HG02840 (cell line): Measurements from ENCODE around the gene VWF.

Experiments
- ATAC-seq: cut with Tn5 transposase; IDR thresholded peaks from one replicate; pipeline ENCODE4 v1.9.1; 2021; ENCODE audit warnings: mild to moderate bottlenecking, moderate library complexity, moderate number of reproducible peaks; ENCODE audit not compliant: unreplicated experiment, low FRiP score

The VWF gene

DNA sequence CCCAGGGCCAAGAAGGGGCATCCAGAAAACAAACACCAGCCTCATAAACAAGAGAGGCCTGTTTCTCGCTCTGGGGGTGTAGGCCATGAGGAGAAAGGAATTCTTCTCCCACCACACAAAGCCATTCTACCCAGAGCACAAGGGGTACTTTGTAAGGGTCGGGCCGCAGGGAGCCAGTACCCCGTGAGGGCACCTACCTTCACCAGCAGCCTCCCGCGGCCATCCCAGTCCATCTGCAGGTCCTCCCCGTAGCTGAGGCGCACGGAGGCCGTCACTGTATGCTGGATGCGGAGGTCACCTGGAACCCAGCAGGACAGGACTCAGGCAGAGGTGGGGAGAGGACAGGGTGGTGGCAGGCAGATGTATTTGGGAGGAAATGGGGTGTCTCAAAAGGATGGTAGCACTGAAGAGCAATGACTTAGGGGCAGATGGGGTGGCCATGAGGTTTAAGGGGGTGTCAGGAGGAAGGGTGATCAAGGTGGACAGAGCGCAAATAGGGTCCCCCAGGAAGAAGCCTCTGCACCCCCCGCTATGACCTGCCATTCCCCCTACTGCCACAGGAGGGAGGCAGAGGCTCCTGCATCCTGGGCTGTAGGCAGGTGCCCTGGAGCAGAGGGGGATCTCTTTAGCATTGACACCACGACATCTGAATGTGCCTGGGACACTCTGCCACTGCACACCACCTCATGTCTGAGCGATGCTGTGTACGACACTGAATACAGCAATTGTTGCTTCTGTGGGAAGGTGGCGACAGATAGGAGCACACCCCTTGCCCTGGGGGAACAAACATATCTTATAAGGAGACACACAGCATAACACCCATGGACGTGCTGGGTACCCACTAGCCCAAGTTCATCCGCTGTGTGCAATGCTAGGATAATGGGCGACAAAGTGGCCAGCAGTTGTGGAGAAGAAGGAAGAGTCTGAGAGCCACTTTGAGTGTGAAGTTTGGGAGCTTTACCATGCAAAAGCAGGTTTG is 61.4 kb downstream of the VWF start:
- no peak for ATAC-seq

DNA sequence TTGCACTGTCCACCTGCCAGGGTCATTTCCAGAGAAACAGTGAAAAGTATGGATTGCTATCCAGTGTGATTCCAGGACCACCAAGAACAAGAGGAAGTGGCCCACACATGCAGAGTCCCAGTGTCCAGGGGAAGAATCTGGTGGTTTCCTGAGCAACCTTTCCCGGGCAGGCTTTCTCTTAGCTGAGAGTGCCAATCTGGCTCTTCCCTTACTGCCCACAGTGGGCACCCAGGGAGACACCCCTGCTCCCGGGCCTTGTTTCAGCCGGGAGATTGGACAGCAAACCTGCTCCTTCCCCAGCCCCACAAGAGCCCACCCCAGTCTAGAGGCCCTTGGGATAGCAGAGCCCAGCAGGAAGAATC is 62.1 kb downstream of the VWF start:
- ATAC-seq: no peak

DNA sequence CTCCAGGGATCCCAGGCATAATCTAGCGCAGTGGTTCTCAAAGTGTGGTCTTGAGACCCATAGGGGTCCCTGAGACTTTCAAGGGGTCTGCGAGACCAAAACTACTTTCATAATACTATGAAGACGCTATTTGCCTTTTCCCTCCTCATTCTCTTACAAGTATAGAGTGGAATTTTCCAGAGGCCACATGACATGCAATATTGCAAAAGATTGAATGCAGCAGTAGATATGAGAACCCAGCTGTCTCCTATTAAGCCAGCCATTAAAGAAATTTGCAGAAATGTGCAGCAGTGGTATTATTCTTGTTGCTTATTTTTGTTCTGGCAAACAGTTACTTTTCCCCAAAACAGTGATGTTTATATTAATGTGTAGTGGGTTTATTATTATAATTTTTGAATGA is 62.8 kb downstream of the VWF start:
- no peak for ATAC-seq

GRCh38 chr12:6059860-6060565 is 64.5 kb downstream of the VWF start:
- ATAC-seq: no peak

GRCh38 chr12:6059221-6059620 is 65.2 kb downstream of the VWF start:
- no peak for ATAC-seq

GRCh38 chr12:6058481-6059161 is 65.8 kb downstream of the VWF start:
- no peak for ATAC-seq

DNA sequence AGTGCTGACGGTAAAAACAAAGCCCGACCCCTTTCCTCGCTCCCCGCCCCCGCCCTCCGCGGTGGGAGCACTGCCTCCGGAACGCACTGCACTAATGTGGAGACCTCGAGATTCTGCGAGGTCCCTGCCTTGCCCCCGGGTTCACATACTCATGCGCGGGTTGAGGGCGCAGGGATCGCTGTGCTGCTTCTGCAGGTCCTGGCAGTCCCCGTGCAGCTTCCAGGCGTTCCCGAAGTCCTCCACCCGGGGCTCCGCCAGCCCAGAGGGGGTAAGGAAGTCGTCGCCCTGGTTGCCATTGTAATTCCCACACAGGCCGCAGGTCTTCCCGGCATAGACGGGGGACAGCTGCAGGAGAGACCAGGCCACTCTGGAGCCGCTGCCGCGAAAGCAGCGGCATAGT is 66.8 kb downstream of the VWF start:
- ATAC-seq: no peak

DNA sequence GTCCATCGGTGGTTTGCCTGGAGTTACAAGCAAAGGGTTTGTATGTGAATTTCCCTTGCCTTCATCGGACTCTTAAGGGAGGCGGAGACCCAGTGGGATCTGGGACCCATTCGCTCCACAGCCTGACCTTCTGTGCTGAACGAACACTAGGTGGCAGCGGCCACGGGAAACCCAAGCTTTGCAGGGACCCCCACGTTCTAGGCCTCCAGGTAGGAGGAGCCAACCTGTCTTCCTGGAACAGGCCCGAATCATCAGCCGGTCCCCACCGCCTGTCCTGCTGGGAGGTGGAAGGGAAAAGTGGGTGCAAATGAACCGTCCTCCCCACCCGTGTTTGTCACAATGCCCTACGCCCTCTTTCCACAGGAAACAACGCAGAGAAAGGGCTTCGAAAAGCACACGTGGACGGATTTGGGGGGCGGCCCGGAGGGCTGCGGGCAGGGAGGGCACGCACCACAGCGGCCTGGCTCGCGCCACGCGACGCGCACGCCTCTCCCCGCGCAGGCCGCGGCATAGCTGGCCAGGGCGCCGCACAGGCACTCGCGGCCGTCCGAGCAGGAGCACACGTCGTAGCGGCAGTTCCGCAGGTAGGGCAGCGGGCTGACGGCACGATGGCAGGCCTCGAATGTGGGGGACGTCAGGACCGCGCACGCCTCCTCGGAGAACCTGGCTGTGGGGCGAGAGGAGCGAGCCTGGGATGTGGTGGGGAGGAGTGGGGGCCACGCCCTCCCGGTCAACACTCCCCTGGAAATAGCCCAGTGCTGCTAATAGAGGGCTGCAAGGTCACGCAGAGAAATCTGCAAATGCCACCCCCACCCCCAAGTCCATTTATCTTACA is 67.8 kb downstream of the VWF start:
- no peak for ATAC-seq

- no peak for ATAC-seq
Observed at GRCh38 chr12:6053541-6053940, 70.9 kb downstream of the VWF start.

DNA sequence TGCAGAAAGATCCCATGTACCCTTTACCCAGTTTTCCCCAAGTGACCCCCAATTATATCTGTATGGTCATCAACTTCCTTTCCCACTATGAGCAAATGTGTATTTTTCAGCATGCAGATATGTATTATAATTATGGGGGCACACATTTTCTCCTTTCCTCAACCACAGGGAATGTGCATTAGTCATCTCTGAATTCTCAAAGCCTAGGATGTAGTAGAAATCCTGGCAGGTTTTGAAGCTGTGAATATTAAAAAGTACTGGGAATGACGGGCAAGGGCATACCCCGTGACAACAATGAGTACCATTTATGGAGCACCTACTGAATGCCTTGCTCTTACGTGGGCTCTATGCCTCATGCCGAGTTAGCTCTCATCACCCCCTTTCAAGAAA is 71.5 kb downstream of the VWF start:
- no peak for ATAC-seq

DNA sequence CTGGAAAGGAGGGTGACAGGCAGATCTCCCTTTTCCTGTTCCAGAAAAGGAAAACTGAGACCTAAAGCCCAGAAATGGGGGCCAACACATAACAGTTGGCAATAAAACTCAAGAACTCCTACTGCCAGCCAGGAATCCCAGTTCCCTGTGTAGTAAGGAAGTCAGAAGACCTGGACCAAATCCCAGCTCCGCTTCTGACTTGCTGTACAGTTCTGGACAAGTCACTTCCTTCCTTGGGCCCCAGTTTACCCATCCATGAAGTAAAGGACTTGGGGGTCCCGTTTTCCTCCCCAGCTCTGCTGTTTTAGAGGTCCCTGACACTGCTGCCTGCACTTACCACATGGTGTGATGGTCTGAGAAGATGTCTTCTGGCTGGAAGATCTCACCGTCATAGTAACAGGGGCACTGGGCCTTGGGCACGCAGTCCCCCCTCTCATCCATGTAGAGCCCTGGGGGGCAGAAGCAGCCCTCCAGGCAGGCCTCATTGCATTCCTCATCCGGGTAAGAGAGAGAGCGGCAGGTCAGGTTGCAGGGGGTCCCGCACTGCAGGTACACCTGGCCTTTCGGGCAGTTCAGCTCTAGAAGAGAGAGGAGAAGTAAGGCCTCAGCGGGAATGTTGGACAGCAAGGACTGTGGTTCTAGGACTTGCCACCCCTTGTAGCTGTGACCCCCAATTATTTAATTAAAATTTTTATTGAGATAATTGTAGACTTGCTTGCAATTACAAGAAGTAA is 72.1 kb downstream of the VWF start:
- no peak for ATAC-seq

DNA sequence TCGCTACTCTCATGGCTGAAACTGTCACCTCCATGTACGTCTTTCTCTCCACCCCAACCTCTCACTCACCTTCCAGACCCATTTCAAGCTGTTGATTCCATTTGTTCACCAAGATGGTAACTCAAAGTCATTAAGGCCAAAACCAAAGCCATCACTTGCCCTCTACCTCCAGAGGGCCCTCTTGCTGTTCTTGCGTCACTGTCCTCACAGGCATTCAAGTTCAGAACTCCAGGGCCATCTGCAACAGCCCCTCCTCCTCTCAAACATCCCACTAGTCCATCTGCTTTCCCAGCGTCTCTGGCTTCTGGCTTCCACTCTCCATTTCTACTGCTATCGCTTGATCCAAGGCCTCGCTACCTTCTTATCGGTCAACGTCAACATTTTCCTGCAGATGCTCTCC is 74.5 kb downstream of the VWF start:
- no peak for ATAC-seq

GRCh38 chr12:6049587-6049986 is 74.9 kb downstream of the VWF start:
- no peak for ATAC-seq

- no peak for ATAC-seq
Observed at GRCh38 chr12:6047249-6048237, 76.9 kb downstream of the VWF start.

GRCh38 chr12:6046511-6047180 is 77.8 kb downstream of the VWF start:
- ATAC-seq: no peak

DNA sequence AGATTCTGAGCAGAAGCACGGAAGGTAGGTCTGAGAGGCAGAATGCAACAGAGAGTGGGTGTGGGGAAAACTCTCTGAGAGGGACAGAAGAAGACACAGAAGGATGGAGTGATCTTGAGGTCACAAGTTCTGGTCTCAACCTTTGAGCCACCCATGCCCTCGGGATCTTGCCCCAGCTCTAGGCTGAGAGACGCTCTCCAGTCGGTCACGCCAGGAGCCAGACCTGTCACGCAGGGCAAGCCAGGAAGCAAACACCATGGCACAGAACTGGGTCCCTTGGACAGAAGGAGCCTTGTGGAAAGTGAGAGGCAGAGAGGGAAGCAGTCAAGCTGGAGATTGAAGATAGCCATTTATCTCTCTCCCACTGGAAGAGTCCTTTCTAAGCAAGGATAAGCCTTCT is 79.0 kb downstream of the VWF start:
- ATAC-seq: no peak

DNA sequence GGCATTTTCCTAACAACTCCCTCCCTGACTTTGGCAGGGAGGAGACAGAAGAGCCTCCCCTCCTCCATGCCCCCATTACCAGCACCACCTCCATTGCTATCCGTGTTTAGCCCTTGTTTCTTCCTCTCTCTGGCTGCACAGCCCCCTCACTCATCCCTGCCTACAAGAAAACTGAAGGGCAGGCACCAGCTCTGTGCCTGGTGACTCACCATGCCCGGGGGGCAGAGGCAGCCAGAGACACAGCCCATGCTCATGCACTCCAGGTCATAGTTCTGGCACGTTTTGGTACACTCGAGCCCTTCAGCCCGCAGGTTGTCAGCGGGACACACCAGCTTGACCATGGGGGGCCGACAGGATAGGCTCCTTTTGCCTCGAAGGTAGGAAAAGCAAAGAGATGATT is 80.4 kb downstream of the VWF start:
- no peak for ATAC-seq

- ATAC-seq: no peak
Observed at GRCh38 chr12:6042446-6042845, 82.0 kb downstream of the VWF start.
